ENCODE results near the gene PKMYT1. TPM values are rescaled to one million over a fixed set of nuclear protein-coding genes. Genes with fewer than 3 reads are reported as not detected.

PKMYT1 gene
- total and polyA plus RNA-seq, 9 of the 15 experiments (the other 6 are each of a cell fraction or from before 2014, with no cell fraction given): 8.7 to 201 (median 37.8) TPM

GRCh38 chr16:3004319-3004718 is 24.1 kb upstream of the PKMYT1 start (continued):
- TF ChIP-seq NONO (IDR thresholded peaks at IDR 0.05; ENCODE audit: low read depth in 2 of 2, low read length in 1 of 2) (0 out of 4 replicates have a peak, but pooled peaks of 1 of the 2 experiments have one; percentile 9), PHF8 (IDR thresholded peaks at IDR 0.05; ENCODE audit: borderline replicate concordance, low read length) (peak; percentile 22; the same call in 1 of the 2 replicates), RBM39 (optimal IDR thresholded peaks at IDR 0.05; ENCODE audit: low read depth, low read length) (no peak), ZNF444 (CRISPR knock-in tag; IDR thresholded peaks at IDR 0.05) (no peak)

GRCh38 chr16:3003582-3004270 is 23.5 kb upstream of the PKMYT1 start:
- peak overlapping the region; percentile 50; the same call in 1 of the 2 replicates for H3K4me3 ChIP-seq
- peaks cover 28 to 55% of the 10 kb centered on the region in 2 experiments for H3K4me1 ChIP-seq (replicated peaks in 1 of 2; ENCODE audit: control insufficient read depth in 2 of 2, insufficient read depth in 2 of 2, low read length in 2 of 2)
- in situ Hi-C loops (cut with MboI): no loop called here
- BruUV-seq (replicated peaks): no TSS peak
- FAIRE-seq (peak; percentile 99), DNase-seq (ENCODE audit: extremely low read depth in 1 of 4, low spot score in 3 of 4) (peak; percentile 98 to 99 (median 99)), ATAC-seq (peak; percentile 92)
- no peak overlapping the region; the same call in 1 of the 2 replicates for H3K4me2 ChIP-seq (ENCODE audit: insufficient read depth, low read length)
- peaks cover 3% of the 10 kb centered on the region; the same call in 2 of the 3 replicates for H3K36me3 ChIP-seq (ENCODE audit: control insufficient read depth, insufficient read depth, low read length)
- H3K9me3 ChIP-seq (replicated peaks; ENCODE audit: control insufficient read depth, insufficient read depth, low read depth, low read length): no peaks in the 10 kb centered on the region
- H3K79me2 ChIP-seq (ENCODE audit: control insufficient read depth, insufficient read depth, low read length): peaks cover 22% of the 10 kb centered on the region
- intact Hi-C loops (cut with micrococcal nuclease): loop anchor here (1.0 kb wide), 1 partner anchor 25 kb away; no protein-coding TSS in a partner anchor
- WGBS (ENCODE audit: insufficient coverage, low coverage, missing lambda C conversion rate): 5% methylated on average over 51 of the region's 58 CpGs
- no peaks in the 10 kb centered on the region for H4K20me1 ChIP-seq (replicated peaks; ENCODE audit: control insufficient read depth, insufficient read depth, low read length)
- peak overlapping the region in 1 of 2 experiments; percentile 80; a peak in 2 of 4 replicates for H3K9ac ChIP-seq (ENCODE audit: insufficient read depth in 1 of 2, low read depth in 2 of 2, low read length in 2 of 2)
- H3K27me3 ChIP-seq (ENCODE audit: control insufficient read depth in 2 of 2, insufficient read depth in 2 of 2, low read length in 2 of 2): no peaks in the 10 kb centered on the region
- H3K27ac ChIP-seq (ENCODE audit: extremely low read depth, low read depth, low read length): no peak overlapping the region
- no peaks in the 10 kb centered on the region for H3K9me1 ChIP-seq (ENCODE audit: control insufficient read depth, insufficient read depth, low read length)
- H2AFZ ChIP-seq (ENCODE audit: low read depth, low read length): peak overlapping the region; percentile 57
- ChIA-PET POLR2A (interaction anchor here (0.6 to 1.3 kb wide), 8 partner anchors 17 to 775 kb away, joined by 3 to 7 read pairs (median 4); partner anchors contain the start of genes PAQR4 and TNFRSF12A), CTCF (ENCODE audit: low intra/inter-chr PET ratio) (interaction anchor here (0.9 to 1.6 kb wide), 3 partner anchors 24 to 55 kb away, joined by 3 to 6 read pairs (median 3); no protein-coding TSS in a partner anchor)
- TF ChIP-seq SIN3A (IDR thresholded peaks at IDR 0.05; ENCODE audit: borderline replicate concordance in 2 of 2, control insufficient read depth in 1 of 2, low read depth in 2 of 2, low read length in 2 of 2) (0 out of 4 replicates have a peak, but pooled peaks of 1 of the 2 experiments have one; percentile 52), ASH1L (IDR thresholded peaks at IDR 0.05; ENCODE audit: borderline replicate concordance, low read depth, partially characterized antibody) (peak; percentile 93), ZNF384 (IDR thresholded peaks at IDR 0.05; ENCODE audit: low read depth, low read length) (peak; percentile 95), RB1 (IDR thresholded peaks at IDR 0.05; ENCODE audit: low read depth) (peak; percentile 81), BCOR (IDR thresholded peaks at IDR 0.05) (peak; percentile 69; the same call in 1 of the 2 replicates), POLR2G (IDR thresholded peaks at IDR 0.05; ENCODE audit: low read depth, low read length) (peak; percentile 63), ZNF695 (CRISPR knock-in tag; IDR thresholded peaks at IDR 0.05) (no peak)
- TF ChIP-seq, protein P1, sequence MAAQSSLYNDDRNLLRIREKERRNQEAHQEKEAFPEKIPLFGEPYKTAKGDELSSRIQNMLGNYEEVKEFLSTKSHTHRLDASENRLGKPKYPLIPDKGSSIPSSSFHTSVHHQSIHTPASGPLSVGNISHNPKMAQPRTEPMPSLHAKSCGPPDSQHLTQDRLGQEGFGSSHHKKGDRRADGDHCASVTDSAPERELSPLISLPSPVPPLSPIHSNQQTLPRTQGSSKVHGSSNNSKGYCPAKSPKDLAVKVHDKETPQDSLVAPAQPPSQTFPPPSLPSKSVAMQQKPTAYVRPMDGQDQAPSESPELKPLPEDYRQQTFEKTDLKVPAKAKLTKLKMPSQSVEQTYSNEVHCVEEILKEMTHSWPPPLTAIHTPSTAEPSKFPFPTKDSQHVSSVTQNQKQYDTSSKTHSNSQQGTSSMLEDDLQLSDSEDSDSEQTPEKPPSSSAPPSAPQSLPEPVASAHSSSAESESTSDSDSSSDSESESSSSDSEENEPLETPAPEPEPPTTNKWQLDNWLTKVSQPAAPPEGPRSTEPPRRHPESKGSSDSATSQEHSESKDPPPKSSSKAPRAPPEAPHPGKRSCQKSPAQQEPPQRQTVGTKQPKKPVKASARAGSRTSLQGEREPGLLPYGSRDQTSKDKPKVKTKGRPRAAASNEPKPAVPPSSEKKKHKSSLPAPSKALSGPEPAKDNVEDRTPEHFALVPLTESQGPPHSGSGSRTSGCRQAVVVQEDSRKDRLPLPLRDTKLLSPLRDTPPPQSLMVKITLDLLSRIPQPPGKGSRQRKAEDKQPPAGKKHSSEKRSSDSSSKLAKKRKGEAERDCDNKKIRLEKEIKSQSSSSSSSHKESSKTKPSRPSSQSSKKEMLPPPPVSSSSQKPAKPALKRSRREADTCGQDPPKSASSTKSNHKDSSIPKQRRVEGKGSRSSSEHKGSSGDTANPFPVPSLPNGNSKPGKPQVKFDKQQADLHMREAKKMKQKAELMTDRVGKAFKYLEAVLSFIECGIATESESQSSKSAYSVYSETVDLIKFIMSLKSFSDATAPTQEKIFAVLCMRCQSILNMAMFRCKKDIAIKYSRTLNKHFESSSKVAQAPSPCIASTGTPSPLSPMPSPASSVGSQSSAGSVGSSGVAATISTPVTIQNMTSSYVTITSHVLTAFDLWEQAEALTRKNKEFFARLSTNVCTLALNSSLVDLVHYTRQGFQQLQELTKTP (IDR thresholded peaks at IDR 0.05; ENCODE audit: low read depth in 1 of 2, partially characterized antibody in 2 of 2): peak in 1 of 2 experiments; percentile 22
